ENCODE measurements around the gene RABL6. TPM values are rescaled to one million over a fixed set of nuclear protein-coding genes. Genes with fewer than 3 reads are reported as not detected.
"Not testable (repeated sequence)": the region's sequence is repeated elsewhere in the genome, so short reads cannot be mapped to it uniquely, and the experiment has no call there.

Gene RABL6
- total RNA-seq, 1 donor, result 72.1 TPM

DNA sequence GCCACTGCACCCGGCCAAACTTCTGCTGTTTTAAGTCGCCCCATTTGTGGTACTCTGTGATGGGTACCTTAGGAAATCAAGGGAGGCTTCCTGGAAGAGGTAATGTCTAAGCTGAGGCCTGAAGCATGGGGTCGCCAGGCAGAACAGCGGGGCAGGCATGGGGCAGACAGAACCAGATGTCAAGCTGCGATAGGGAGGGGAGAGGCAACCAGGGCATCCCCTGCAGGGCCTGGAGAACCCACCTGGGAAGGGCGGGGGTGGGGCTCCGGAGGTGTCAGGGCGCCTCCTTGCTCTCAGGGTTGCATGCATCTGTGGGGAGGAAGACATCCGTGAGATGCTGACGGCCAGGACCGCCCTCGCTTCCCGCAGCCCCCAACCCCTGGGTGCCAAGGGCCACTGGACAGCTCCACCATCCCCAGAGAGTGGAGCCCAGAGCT, 46.2 kb upstream of the RABL6 start:
- no peak for DNase-seq (ENCODE audit: low read depth)
- no peak overlapping the region for H3K4me3 ChIP-seq (ENCODE audit: low read depth, low read length)
- TF ChIP-seq, protein P1, sequence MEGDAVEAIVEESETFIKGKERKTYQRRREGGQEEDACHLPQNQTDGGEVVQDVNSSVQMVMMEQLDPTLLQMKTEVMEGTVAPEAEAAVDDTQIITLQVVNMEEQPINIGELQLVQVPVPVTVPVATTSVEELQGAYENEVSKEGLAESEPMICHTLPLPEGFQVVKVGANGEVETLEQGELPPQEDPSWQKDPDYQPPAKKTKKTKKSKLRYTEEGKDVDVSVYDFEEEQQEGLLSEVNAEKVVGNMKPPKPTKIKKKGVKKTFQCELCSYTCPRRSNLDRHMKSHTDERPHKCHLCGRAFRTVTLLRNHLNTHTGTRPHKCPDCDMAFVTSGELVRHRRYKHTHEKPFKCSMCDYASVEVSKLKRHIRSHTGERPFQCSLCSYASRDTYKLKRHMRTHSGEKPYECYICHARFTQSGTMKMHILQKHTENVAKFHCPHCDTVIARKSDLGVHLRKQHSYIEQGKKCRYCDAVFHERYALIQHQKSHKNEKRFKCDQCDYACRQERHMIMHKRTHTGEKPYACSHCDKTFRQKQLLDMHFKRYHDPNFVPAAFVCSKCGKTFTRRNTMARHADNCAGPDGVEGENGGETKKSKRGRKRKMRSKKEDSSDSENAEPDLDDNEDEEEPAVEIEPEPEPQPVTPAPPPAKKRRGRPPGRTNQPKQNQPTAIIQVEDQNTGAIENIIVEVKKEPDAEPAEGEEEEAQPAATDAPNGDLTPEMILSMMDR (IDR thresholded peaks at IDR 0.05; ENCODE audit: insufficient read depth, low read depth, low read length), result no peak

DNA sequence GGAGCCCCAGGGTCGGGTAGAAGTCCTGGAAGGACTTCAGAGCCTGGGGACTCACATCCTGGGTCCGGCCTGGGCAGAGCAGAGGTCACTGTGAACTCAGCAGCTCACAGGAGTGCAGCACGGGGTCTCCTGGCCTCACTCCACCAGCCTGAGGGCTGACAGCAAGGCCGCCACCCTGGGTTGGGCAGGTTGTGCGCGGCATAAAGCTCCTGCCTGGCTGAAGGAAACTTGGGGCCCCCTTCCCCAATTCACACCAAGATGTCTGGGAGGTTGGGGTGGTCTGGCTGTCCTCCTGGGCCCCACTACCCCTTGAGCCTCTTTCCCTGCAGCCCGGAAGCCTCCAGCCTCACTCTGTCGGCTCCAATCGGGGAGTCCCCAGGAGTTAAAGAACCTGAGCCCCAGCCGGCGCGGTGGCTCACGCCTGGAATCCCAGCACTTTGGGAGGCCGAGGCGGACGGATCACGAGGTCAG, 45.5 kb upstream of the RABL6 start:
- no peak overlapping the region for H3K4me3 ChIP-seq (ENCODE audit: low read depth, low read length)
- DNase-seq (ENCODE audit: low read depth), result no peak
- TF ChIP-seq, protein P1 (IDR thresholded peaks at IDR 0.05; ENCODE audit: insufficient read depth, low read depth, low read length), result no peak

DNA sequence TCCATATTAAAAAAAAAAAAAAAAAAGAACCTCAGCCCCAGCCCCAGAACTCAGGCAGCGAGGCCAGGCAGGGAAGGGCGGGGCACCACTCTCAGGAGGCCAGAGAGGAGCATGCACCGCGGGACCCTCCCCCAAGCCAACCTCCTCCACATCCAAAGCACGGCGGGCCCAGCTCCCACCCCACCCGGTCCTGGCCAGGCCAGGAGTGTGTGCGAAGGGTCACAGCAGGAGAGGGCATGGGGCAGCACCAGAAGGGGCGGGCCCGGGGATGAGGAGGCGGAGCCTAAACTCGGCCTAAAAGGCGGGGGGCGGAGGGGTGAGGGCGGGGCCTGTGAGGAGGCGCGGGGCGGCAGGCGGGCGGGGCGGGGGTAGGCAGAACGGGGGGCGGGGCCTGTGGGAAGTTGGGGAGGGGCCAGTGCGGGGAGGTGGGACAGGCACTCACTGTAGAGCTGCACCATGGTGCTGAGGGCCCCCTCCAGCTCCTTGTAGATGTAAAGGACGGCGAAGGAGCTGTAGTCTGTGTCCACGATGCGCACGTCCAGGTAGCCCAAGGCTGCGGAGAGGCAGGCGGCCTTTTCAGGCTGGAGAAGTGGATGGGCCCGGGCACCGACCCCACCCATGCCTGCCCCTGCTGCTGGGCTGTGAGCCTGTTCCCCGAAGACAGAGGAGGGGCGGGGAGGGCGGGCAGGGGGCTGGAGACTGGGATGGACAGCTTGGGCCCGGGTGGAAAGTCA, 44.7 kb upstream of the RABL6 start:
- no peak overlapping the region for H3K4me3 ChIP-seq (ENCODE audit: low read depth, low read length)
- TF ChIP-seq, protein P1 (IDR thresholded peaks at IDR 0.05; ENCODE audit: insufficient read depth, low read depth, low read length), result no peak
- DNase-seq (ENCODE audit: low read depth), result no peak

DNA sequence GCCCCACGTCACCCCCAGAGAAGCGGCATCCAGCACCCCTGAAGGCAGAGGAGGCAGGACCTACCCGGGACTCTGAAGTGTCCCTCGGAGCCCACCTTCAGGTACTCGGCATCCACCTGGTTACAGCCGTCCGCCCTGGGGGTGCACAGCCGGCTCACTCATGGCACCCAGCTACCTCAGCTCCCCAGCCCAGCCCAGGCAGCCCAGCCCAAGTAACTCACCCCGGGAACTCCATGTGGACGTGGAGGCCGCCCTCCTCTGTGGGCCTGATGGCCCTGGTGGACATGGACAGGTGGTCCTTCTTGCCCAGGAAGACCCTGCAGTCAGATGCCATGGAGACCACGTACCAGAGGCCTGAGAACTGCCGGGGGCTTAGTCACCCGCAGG, 44.1 kb upstream of the RABL6 start:
- no peak for DNase-seq (ENCODE audit: low read depth)
- TF ChIP-seq, protein P1 (IDR thresholded peaks at IDR 0.05; ENCODE audit: insufficient read depth, low read depth, low read length), result no peak
- no peak overlapping the region for H3K4me3 ChIP-seq (ENCODE audit: low read depth, low read length)

DNA sequence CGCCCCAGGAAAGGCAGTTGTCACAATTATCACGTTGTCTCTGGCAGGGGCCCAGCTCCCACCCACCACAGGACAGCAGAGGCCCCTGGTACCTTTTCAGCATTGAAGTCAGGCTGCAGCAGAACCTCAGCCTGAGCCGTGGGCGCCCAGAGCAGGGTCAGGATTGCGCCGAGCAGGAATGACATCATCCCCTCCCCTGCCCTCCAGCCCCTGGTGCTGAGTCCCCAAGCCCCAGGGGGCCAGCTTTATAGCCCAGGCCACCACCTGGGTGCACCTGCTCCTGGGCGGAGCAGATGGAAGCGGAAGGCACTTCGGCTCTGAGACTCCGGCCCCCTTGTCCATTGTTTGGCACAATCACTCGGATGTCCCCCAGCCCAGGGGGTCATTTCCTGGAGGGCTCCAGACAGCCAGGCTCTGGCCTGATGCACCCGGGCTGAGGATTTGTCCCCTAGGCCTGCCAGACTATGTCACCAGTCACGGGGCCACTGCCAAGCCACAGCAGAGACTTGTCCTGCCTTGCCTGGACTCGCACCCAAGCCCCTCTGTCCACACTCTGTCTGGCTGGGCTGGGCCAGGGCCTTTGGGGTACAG, 43.4 kb upstream of the RABL6 start, which contains the start of gene LCN15:
Gene LCN15, minus strand, starts transcription at position 218 of the 591 bp plus-strand sequence. Its CDS starts 30 bp downstream, at position 188.
- DNase-seq (ENCODE audit: low read depth), result no peak
- TF ChIP-seq, protein P1 (IDR thresholded peaks at IDR 0.05; ENCODE audit: insufficient read depth, low read depth, low read length), result no peak
- no peak within 1 kb of the TSS for H3K4me3 ChIP-seq (ENCODE audit: low read depth, low read length)

DNA sequence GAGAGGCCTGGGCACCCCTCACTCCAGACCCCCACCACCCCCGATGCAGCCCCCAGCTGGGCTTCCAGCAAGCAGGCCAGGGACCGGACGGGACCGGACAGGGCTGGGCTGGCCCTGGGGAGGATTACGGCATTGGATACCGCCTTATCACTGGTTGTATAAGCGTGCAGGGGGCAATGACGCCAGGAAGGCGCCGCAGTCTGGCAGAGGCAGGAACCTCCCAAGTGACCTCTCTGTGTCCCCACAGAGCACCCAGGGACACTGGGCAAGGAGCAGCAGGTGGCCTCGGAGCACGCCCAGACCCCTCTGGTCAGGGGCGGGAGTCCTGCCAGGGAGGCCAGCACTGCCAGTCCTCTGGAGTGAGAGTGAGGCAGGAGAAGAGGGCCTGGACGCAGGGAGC, 42.7 kb upstream of the RABL6 start:
- no peak for DNase-seq (ENCODE audit: low read depth)
- TF ChIP-seq, protein P1 (IDR thresholded peaks at IDR 0.05; ENCODE audit: insufficient read depth, low read depth, low read length), result no peak
- no peak overlapping the region for H3K4me3 ChIP-seq (ENCODE audit: low read depth, low read length)

DNA sequence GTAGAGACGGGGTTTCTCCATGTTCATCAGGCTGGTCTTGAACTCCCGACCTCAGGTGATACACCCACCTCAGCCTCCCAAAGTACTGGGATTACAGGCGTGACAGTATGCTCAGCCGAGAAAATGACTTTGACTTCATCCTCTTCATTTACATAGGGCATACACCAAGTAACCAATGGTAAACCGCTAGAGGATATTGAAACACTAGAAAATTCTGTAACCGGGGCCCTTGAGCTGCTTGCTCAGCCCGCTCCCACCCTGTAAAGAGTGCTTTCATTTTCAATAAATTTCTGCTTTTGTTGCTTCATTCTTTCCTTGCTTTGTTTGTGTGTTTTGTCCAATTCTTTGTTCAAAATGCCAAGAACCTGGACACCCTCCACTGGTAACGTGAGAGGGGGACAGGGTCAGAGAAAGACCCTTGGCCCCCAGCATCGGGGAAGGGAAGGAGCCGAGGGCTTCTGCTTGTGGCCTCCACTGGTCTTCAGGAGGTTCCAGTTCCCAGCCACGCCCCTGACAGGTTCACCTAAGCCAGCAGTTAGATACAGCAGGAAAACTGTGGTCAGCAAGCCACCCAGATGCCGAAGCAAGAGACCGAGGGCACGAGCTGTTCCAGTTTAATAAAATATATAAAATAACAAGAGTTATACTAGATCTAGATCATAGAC, 41.9 kb upstream of the RABL6 start:
- H3K4me3 ChIP-seq (ENCODE audit: low read depth, low read length); DNase-seq (ENCODE audit: low read depth): not testable (repeated sequence)

All from fibroblast of villous mesenchyme (primary cell).